Left lobe of liver (tissue), 2 donors: ENCODE data around the gene RHOU. TPM values are rescaled to one million over a fixed set of nuclear protein-coding genes. Genes with fewer than 3 reads are reported as not detected.
A peak's percentile ranks its signal among the peaks of the same experiment; 100 is the strongest.

Experiments
- ATAC-seq: fragments of 200-7000 bp; cut with Tn5 transposase; one replicate; pipeline ENCODE4 v1.9.1; 2020; ENCODE audit warnings: mild to moderate bottlenecking, moderate library complexity
- DNase-seq: peaks from one replicate; pipeline ENCODE4 v3.0.0-alpha.2; 2020; ENCODE audit warnings: low spot score
- total RNA-seq: library from RNA; stranded (reverse); gene quantifications from one replicate; pipeline ENCODE4 v1.2.1, GENCODE V29; 2021
- donor health status: DM: no; HTN: no; CAD: no; lungs with moderate emphysema.
- donor health status: DM: no; HTN: yes; CAD: no.

Gene RHOU
- total RNA-seq, 1 donor from 2014 or later = 19.7 TPM

DNA sequence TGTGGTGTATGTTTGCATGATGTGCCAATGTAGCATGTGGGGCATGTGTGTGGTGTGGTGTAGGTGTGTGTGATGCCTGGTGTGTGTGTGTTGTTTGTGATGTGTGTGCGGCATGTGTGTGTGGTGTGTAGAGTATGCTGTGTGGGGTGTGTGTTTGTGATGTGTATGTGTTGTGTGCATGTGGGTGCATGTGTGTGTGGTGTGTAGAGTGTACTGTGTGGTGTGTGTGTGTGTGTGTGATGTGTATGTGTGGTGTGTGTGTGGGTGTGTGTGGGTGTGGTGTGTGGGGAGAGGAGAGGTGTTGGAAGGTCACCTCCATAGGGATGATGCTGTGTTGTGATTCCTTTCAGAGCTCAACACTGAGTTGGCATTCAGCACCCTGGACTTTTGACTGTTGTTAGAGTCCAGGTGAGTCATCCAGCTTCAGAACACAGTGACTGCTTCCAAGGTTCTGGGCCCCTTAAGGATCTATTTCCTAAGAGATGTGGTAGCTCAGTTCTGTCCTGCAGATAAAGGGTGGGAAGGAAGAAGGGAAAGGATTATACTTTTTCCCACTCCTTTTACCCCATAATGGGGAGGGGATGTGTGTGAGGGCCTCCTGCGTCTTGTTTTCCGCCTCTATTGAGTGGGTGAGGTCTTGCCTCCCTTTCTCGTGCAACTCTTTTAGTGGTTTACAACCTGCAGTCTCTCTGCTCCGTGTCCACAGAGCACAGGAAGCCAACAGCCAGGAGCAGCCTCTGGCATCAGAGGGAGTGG, 47.6 kb downstream of the RHOU start:
- ATAC-seq = peak; percentile 92
- peak; percentile 60 for DNase-seq

DNA sequence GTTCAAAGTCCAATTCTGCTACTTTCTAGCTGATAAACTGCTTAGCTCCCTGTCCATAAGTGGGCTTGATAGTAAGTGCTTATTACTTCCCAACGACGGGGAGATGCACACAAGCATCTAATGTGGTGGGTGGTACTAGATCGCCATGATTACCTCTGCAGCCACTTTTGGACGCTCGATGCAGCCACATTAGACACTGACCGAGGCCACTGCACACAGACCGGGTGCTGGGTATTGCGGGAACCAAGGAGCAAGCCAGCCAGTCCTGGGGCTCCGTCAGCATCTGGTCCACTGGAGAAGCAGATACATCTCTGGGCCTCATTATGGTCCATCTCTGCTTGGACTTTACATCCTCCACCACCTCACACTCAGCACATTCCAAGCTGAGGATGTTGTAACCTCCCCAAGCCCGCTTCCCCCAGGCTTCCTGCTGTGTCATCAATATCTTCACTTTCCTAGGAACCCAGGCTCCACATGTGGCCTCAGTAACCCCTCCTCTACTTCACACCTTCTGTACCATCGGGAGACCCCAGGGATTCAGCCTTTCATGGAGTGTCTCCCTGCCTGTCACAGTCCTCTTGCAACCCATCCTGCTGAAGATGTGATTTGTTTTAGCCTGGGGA, 48.2 kb downstream of the RHOU start:
- no peak for DNase-seq
- ATAC-seq = peak; percentile 37

DNA sequence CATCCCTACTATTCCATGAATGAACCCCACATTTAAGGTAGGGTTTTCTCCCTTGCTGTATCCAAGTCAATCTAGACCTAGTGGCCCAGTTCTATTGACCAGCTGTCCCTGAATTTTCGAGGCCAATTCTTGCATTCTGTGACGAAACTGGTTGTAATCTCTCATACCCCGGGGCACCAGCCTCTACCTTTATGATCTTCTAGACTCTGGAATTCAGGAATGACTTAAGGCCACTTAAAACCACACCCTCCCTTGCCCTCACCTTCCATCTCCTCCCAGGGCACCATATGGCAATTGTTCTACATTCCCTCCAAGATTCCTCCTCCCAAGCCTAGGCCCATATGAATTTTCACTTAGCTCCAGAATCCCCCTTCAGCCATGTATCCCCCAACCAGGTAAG, 48.9 kb downstream of the RHOU start:
- ATAC-seq = no peak
- no peak for DNase-seq

DNA sequence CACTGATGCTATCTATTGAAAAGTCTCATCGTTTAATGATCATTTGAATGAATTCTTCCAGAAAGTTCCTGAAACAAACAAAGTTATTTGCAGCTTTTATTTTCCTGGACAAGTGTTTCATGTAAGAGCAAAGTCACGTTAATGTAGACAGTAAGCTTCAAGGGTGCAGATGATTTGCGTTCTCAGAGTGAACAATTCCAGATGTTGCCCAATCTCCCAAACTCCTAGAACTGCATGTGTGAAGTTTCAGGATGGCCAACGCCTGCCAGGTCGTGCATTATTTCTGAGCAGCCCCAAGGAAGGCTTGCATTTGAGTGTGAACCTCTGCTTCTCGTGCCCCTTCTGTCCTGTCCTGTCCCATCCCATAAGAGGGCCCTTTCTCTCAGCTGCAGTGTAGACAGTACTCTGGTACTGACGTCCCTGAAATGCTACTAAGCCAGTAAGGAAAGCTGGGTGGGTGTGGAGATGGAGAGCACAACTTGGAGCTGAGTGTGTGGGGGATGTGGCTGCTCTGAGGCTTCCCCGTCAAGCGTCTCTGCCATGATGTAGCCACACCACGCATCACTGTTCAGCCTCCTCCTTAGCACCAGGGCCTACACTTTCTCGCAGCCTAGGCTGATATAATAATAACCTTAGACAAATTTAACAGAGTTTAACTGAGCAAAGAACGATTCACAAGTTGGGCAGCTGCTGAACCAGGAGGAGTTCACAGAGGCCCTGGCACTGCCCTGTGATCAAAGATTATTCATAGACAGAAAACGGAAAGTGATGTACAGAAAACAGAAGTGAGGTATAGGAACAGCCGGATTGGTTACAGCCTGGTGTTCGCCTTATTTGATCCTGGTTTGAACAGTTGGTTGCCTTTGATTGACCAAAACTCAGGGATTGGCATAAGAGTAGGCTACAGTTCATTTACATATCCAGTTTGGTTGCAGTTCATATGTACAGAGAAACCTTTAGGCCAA, 50.4 kb downstream of the RHOU start:
- DNase-seq (no peak), ATAC-seq (no peak)

DNA sequence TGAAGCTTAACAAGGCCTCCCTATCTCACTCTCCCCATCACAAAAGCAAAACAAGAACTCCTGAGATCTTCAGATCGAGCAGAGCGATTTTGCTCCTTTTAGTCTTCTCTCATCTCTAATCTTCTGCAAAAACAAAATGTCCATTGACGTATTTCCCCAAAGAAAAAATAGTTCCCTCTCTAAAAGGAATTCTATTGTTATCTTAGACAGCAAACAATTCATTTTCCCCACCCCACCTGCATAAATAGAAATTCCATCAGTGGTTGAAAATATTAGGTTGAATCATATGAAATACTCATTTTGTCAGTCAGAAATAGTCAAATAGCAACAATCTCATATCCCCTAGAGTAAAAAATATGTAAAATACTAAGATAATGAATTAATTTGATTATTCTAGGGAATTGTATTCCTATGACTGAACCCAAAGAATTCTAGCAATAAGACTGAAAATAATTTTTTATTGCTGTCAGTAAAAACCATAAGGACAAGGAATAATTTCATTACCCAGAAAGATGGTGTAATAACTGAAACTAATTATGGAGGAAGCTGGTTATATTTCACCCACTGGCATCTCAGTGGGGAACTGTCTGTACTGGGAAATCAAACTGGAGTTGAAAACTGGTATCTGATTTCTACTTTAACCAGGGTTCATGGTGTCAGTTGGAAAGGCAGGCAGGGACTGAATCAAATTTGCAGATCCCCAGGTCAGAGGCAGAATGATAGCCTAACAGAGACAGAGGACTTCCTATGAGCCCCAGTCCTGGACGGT, 51.3 kb downstream of the RHOU start:
- ATAC-seq (no peak), DNase-seq (no peak)

DNA sequence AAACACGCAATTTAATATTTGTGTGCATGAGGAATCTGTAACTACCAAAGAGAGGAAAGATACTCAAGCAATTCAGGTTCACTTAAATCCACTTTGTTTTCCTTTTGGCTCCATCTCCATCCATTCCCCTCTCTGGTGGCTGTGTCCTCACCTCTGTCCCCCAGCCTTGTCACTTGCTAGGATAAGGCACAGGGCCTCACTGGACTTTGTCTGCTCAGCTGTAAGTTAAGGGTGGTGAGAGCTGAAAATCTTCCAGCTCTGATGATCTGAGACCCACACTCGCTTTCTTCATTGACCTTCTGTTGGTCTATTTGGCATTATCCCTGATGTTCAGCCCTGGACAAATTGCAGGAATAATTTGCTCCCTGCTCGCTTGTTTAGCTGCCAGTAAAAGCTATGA, 56.5 kb downstream of the RHOU start:
- ATAC-seq (no peak), DNase-seq (no peak)

DNA sequence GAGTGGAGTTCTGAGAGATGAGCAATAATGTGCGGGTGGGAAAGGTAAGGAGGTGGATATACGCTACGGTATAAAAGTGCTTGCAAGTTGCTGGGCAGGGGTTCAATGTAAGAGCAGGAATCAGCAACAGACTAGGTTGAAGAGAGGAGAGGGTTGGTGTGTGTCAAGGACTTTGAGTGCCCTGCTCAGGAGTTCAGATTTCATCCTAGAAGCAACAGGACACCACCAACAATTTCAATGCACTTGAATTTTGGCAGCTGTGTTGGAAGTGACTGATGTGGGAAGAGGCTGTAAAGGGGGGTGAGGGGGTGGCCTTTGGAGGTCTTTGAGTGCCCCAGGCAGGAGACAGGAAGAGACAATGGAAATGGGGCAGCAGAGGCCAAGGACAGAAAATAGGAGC, 57.3 kb downstream of the RHOU start:
- ATAC-seq (no peak), DNase-seq (no peak)

DNA sequence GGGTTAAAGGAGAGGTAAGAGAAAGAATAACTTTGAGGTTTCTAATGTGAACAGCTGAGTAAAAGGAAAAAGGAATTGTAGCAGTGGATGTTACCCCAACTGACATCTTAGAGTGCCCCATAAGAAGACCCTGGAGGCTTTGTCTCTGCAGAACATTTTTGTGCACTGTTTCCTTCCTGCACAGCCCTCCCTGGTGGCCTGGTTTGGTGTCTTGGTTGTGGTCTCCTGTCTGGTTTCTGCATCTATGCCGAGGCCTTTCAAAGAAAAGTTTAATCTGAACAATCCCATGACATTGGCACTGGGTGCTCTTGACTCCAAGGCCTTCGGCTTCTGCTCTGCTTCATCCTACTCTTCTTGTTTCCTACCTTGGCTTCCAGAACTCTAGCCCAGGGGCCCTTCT, 57.8 kb downstream of the RHOU start:
- DNase-seq = no peak
- ATAC-seq = no peak

DNA sequence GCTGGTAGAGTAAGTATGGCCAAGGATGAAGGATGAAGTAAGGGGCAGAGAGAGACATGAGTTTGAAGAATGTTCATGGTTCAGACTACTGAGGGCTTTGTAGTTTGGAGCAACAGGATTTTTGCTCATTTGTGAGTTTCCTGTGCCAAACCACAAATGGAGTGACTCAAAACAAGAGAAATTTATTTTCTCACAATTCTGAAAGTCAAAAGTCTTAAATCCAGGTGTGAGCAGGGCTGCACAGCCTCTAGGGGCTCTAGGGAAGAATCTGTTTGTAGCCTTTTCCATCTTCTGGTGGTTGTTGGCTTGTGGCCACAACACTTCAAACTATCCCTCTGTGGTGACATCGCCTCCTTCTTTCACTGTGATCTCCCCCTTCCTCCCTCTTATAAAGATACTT, 58.9 kb downstream of the RHOU start:
- DNase-seq = no peak
- ATAC-seq = no peak

DNA sequence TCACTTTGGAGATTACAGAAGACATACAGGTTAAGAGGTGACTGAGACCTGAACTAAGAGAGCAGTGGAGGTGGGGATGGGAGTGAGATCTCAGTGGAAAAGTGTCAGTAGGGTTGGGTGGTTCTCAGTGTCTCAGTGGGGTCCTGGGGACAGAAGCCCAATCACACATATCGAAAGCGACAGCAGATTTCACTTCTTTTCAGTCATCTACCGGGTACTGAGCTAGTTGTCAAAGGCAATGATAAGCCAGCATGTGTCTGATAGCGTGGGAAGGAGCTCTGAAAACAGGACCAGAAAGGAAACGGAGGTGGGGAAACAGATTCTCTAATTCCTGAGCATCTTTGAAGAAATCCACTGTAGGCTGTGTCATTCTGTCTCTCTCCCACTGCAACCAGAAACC, 59.5 kb downstream of the RHOU start:
- DNase-seq = no peak
- ATAC-seq = no peak

DNA sequence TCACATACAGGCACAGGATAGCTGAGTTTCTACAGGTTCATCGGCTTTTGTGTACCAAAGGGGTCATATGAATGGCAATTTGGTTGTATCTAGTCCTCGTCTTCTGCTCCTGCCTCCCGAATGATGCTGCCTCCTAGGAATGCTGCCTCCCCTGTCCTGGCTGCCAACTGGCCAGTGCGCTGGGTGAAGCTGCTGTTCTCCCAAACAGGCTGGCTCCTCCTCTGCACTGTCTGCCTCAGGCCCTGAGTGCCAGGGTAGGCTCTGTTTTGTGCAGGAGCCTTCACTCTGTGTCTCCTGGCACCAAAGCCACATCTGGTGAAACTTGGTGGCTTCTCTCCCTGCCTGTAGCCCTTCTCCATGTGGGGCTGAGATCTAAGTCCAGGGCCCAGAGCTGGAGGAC, 60.3 kb downstream of the RHOU start:
- DNase-seq (no peak), ATAC-seq (no peak)

Other genes with a start within 250 kb of the RHOU start
- gene RNF187, start 248.1 kb upstream of the RHOU start, total RNA-seq = 60.3 TPM